HepG2 (cell line): Measurements from ENCODE around the gene CD9. TPM values are rescaled to one million over a fixed set of nuclear protein-coding genes. Genes with fewer than 3 reads are reported as not detected.

Source experiments
- BCL6 ChIP-seq: IDR thresholded peaks from 2 replicates; pipeline ENCODE4 v1.6.1; 2016; ENCODE audit warnings: missing genetic modification reagents, missing compliant biosample characterization
- CBX2 ChIP-seq, 2 experiments: fragments of 200-600 bp in 1 of 2; sonication (generic); formaldehyde crosslinking in 1 of 2; IDR thresholded peaks; 2 replicates each; pipeline versions ENCODE4 v1.7.0 to v1.8.1; 2018 to 2022; ENCODE audit warnings: low read depth in 2 of 2, low read length in 1 of 2, mild to moderate bottlenecking in 1 of 2, missing genetic modification reagents in 1 of 2
- CHCHD3 ChIP-seq: sonication (generic); formaldehyde crosslinking; IDR thresholded peaks from 2 replicates; pipeline ENCODE4 v1.8.0; 2022; ENCODE audit warnings: mild to moderate bottlenecking, missing genetic modification reagents, moderate library complexity
- CREB3 ChIP-seq: sonication (generic); formaldehyde crosslinking; IDR thresholded peaks from 2 replicates; pipeline ENCODE4 v1.5.0; 2020; ENCODE audit warnings: missing genetic modification reagents
- DNMT1 ChIP-seq: sonication (generic); formaldehyde crosslinking; IDR thresholded peaks from 2 replicates; pipeline ENCODE4 v1.5.1; 2020; ENCODE audit warnings: mild to moderate bottlenecking, missing genetic modification reagents
- GTF2F1 ChIP-seq: fragments of 150-350 bp; IDR thresholded peaks from 2 replicates; pipeline ENCODE4 v1.6.1; 2014; ENCODE audit warnings: low read length
- HNRNPK ChIP-seq: fragments of 200-400 bp; formaldehyde crosslinking; IDR thresholded peaks from 2 replicates; pipeline ENCODE4 v1.6.1; 2018; ENCODE audit warnings: low read length, low read depth, moderate library complexity, mild to moderate bottlenecking; ENCODE audit not compliant: poor library complexity, severe bottlenecking
- MTF1 ChIP-seq: sonication (generic); formaldehyde crosslinking; IDR thresholded peaks from 2 replicates; pipeline ENCODE4 v1.5.0; 2020; ENCODE audit warnings: missing genetic modification reagents
- PAX8 ChIP-seq: sonication (generic); formaldehyde crosslinking; IDR thresholded peaks from 2 replicates; pipeline ENCODE4 v1.8.0; 2022; ENCODE audit warnings: mild to moderate bottlenecking, missing genetic modification reagents, borderline replicate concordance
- POLR2A ChIP-seq, 2 experiments: IDR thresholded peaks; 2 replicates each; pipeline ENCODE4 v1.6.1; 2011; ENCODE audit warnings: low read depth in 2 of 2, low read length in 2 of 2, mild to moderate bottlenecking in 1 of 2, moderate library complexity in 1 of 2; ENCODE audit not compliant: insufficient read depth in 1 of 2
- PRDM15 ChIP-seq: sonication (generic); formaldehyde crosslinking; IDR thresholded peaks from 2 replicates; pipeline ENCODE4 v1.4.0; 2020; ENCODE audit warnings: missing genetic modification reagents
- RBFOX2 ChIP-seq: fragments of 200-400 bp; formaldehyde crosslinking; IDR thresholded peaks from 2 replicates; pipeline ENCODE4 v1.6.1; 2017; ENCODE audit warnings: low read depth, mild to moderate bottlenecking, low read length
- YEATS2 ChIP-seq: sonication (generic); formaldehyde crosslinking; IDR thresholded peaks from 2 replicates; pipeline ENCODE4 v1.4.0; 2020; ENCODE audit warnings: missing genetic modification reagents, borderline replicate concordance
- ZMYM3 ChIP-seq: sonication (generic); formaldehyde crosslinking; IDR thresholded peaks from 2 replicates; pipeline ENCODE4 v1.5.1; 2020; ENCODE audit warnings: mild to moderate bottlenecking, missing genetic modification reagents
- ZNF3 ChIP-seq: IDR thresholded peaks from 2 replicates; pipeline ENCODE4 v1.7.0; 2017; ENCODE audit warnings: inconsistent platforms
- ZNF30 ChIP-seq: sonication (generic); formaldehyde crosslinking; IDR thresholded peaks from 2 replicates; pipeline ENCODE4 v1.5.0; 2020; ENCODE audit warnings: mild to moderate bottlenecking, missing genetic modification reagents
- ZNF343 ChIP-seq: sonication (generic); formaldehyde crosslinking; IDR thresholded peaks from 2 replicates; pipeline ENCODE4 v1.4.0; 2020; ENCODE audit warnings: mild to moderate bottlenecking, missing genetic modification reagents
- ZNF432 ChIP-seq: sonication (generic); formaldehyde crosslinking; IDR thresholded peaks from 2 replicates; pipeline ENCODE4 v1.5.0; 2020; ENCODE audit warnings: missing genetic modification reagents, mild to moderate bottlenecking, borderline replicate concordance
- ZNF547 ChIP-seq: sonication (generic); formaldehyde crosslinking; IDR thresholded peaks from 2 replicates; pipeline ENCODE4 v1.5.1; 2020; ENCODE audit warnings: mild to moderate bottlenecking, missing genetic modification reagents
- ZNF670 ChIP-seq: sonication (generic); formaldehyde crosslinking; IDR thresholded peaks from 2 replicates; pipeline ENCODE4 v1.8.0; 2022; ENCODE audit warnings: mild to moderate bottlenecking, missing genetic modification reagents, borderline replicate concordance
- ZSCAN12 ChIP-seq: sonication (generic); formaldehyde crosslinking; IDR thresholded peaks from 2 replicates; pipeline ENCODE4 v1.9.0; 2021; ENCODE audit warnings: mild to moderate bottlenecking, missing genetic modification reagents
- polyA plus RNA-seq, 8 experiments: library from polyadenylated mRNA; depleted of rRNA in 3 of 8; stranded (reverse) in 7 of 8; unstranded in 1 of 8; fragments of >200 nt; fragmentation: Illumina TruSeq in 4 of 8; extraction: Trizol in 4 of 8; gene quantifications; 2 replicates each; pipeline versions ENCODE4 v1.2.1 to v1.2.3, GENCODE V29; 2011 to 2016; ENCODE audit warnings: low read depth in 4 of 8, missing spikeins in 1 of 8, mixed read lengths in 1 of 8; ENCODE audit not compliant: insufficient read depth in 1 of 8
- total RNA-seq, 5 experiments: library from RNA; depleted of rRNA; stranded (reverse); fragments of >200 nt; fragmentation: Illumina TruSeq; extraction: Trizol; gene quantifications; 2 replicates each; pipeline ENCODE4 v1.2.3, GENCODE V29; 2016; ENCODE audit warnings: low read depth in 1 of 5
- TF ChIP-seq, protein P1 (sequence below), 2 experiments: fragments of 450-650 bp in 1 of 2; sonication (generic) in 1 of 2; formaldehyde crosslinking; IDR thresholded peaks; 2 replicates each; pipeline versions ENCODE4 v1.5.0 to v1.8.0; 2020 to 2022; ENCODE audit warnings: mild to moderate bottlenecking in 1 of 2, missing genetic modification reagents in 1 of 2
- TF ChIP-seq, protein P2 (sequence below): sonication (generic); formaldehyde crosslinking; IDR thresholded peaks from 2 replicates; pipeline ENCODE4 v1.4.0; 2020; ENCODE audit warnings: mild to moderate bottlenecking, missing genetic modification reagents
- TF ChIP-seq, protein P3 (sequence below): sonication (generic); IDR thresholded peaks from 2 replicates; pipeline ENCODE4 v1.6.1; 2016; ENCODE audit warnings: low read depth, borderline replicate concordance

CD9 gene
- total and polyA plus RNA-seq, 2 of the 13 experiments (the other 11 are each of a cell fraction or from before 2014, with no cell fraction given), result 5.8 to 38.3 TPM

DNA sequence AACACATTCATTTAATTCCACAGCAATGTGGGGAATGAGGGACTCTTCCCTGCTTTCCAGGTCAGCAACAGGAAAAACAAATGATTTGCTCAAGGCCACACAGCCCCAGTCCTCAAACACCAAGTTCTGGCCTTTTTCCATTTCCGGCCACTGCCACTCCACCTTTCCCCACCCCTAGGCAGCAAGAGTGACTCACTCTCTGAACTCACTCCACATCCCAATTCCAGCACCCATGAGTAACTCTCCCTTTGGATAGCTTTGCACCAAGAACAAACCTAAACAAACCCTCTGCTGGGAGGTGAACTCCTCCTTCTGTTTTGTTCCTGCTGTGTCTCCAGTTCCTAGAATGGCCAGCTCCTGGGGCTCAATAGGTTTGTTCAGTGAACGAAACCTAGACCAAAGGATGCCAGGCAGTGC, 79.9 kb downstream of the CD9 start (continued):
- TF ChIP-seq ZSCAN12, result no peak
- TF ChIP-seq ZNF343, result no peak
- no peak for TF ChIP-seq DNMT1 (CRISPR knock-in tag)
- no peak for TF ChIP-seq CHCHD3 (CRISPR knock-in tag)
- TF ChIP-seq, protein P1, sequence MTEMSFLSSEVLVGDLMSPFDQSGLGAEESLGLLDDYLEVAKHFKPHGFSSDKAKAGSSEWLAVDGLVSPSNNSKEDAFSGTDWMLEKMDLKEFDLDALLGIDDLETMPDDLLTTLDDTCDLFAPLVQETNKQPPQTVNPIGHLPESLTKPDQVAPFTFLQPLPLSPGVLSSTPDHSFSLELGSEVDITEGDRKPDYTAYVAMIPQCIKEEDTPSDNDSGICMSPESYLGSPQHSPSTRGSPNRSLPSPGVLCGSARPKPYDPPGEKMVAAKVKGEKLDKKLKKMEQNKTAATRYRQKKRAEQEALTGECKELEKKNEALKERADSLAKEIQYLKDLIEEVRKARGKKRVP (CRISPR knock-in tag; IDR thresholded peaks at IDR 0.05), result no peak
- no peak for TF ChIP-seq GTF2F1
- no peak for TF ChIP-seq PAX8
- peak; percentile 72 for TF ChIP-seq BCL6 (CRISPR knock-in tag)
- TF ChIP-seq HNRNPK, result no peak
- TF ChIP-seq CREB3 (CRISPR knock-in tag), result no peak
- no peak for TF ChIP-seq RBFOX2
- TF ChIP-seq CBX2 (IDR thresholded peaks at IDR 0.05; ENCODE audit: low read depth, low read length), result no peak
- no peak for TF ChIP-seq CBX2 (CRISPR knock-in tag; IDR thresholded peaks at IDR 0.05; ENCODE audit: low read depth)
- TF ChIP-seq ZNF3 (CRISPR knock-in tag), result no peak
- TF ChIP-seq ZNF432 (CRISPR knock-in tag), result no peak
- no peak for TF ChIP-seq ZNF547 (CRISPR knock-in tag)
- no peak for TF ChIP-seq ZMYM3
- no peak for TF ChIP-seq ZNF670 (CRISPR knock-in tag)
- no peak for TF ChIP-seq MTF1 (CRISPR knock-in tag)
- TF ChIP-seq, protein P2, sequence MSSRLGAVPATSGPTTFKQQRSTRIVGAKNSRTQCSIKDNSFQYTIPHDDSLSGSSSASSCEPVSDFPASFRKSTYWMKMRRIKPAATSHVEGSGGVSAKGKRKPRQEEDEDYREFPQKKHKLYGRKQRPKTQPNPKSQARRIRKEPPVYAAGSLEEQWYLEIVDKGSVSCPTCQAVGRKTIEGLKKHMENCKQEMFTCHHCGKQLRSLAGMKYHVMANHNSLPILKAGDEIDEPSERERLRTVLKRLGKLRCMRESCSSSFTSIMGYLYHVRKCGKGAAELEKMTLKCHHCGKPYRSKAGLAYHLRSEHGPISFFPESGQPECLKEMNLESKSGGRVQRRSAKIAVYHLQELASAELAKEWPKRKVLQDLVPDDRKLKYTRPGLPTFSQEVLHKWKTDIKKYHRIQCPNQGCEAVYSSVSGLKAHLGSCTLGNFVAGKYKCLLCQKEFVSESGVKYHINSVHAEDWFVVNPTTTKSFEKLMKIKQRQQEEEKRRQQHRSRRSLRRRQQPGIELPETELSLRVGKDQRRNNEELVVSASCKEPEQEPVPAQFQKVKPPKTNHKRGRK, result no peak
- TF ChIP-seq, protein P3, sequence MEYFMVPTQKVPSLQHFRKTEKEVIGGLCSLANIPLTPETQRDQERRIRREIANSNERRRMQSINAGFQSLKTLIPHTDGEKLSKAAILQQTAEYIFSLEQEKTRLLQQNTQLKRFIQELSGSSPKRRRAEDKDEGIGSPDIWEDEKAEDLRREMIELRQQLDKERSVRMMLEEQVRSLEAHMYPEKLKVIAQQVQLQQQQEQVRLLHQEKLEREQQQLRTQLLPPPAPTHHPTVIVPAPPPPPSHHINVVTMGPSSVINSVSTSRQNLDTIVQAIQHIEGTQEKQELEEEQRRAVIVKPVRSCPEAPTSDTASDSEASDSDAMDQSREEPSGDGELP, result no peak
- 0 out of 4 replicates have a peak, but pooled peaks of 1 of the 2 experiments have one; percentile 16 for TF ChIP-seq POLR2A (IDR thresholded peaks at IDR 0.05; ENCODE audit: insufficient read depth in 1 of 2, low read depth in 2 of 2, low read length in 2 of 2)
- TF ChIP-seq PRDM15, result no peak
- no peak for TF ChIP-seq ZNF30 (CRISPR knock-in tag)
- no peak; the same call in 1 of the 2 replicates for TF ChIP-seq YEATS2
